Aorta (tissue), 5 donors: ENCODE measurements around the gene NEURL3. TPM values are rescaled to one million over a fixed set of nuclear protein-coding genes. Genes with fewer than 3 reads are reported as not detected.

Experiments used
- ATAC-seq: fragments of 200-7000 bp; cut with Tn5 transposase; one replicate; pipeline ENCODE4 v1.9.1; 2022; ENCODE audit warnings: moderate library complexity; ENCODE audit not compliant: low FRiP score
- DNase-seq, 2 donors: peaks; one replicate each; pipeline ENCODE4 v3.0.0-alpha.2; 2020
- H3K27ac ChIP-seq, 2 donors: one replicate each; pipeline ENCODE4 v1.5.1; 2013; ENCODE audit warnings: low read length in 2 of 2, mild to moderate bottlenecking in 2 of 2, moderate library complexity in 2 of 2, control low read depth in 1 of 2, inconsistent platforms in 1 of 2, low read depth in 1 of 2
- H3K27me3 ChIP-seq, 2 donors: one replicate each; pipeline ENCODE4 v1.6.1; 2013; ENCODE audit warnings: control low read depth in 1 of 2, low read length in 1 of 2, mild to moderate bottlenecking in 1 of 2, moderate library complexity in 1 of 2; ENCODE audit not compliant: insufficient read depth in 2 of 2, control insufficient read depth in 1 of 2
- H3K36me3 ChIP-seq, 2 donors: one replicate each; pipeline ENCODE4 v1.6.1; 2013; ENCODE audit warnings: control low read depth in 1 of 2, low read length in 1 of 2, mild to moderate bottlenecking in 1 of 2; ENCODE audit not compliant: insufficient read depth in 2 of 2, control insufficient read depth in 1 of 2
- H3K4me1 ChIP-seq, 2 donors: one replicate each; pipeline ENCODE4 v1.6.1; 2013; ENCODE audit warnings: low read length in 2 of 2, control low read depth in 1 of 2, mild to moderate bottlenecking in 1 of 2, moderate library complexity in 1 of 2; ENCODE audit not compliant: insufficient read depth in 2 of 2, control insufficient read depth in 1 of 2
- H3K4me3 ChIP-seq, 2 donors: one replicate each; pipeline ENCODE4 v1.5.1; 2013; ENCODE audit warnings: low read length in 2 of 2, control low read depth in 1 of 2, mild to moderate bottlenecking in 1 of 2
- H3K9me3 ChIP-seq: one replicate; pipeline ENCODE4 v1.6.1; 2013; ENCODE audit warnings: mild to moderate bottlenecking, low read length; ENCODE audit not compliant: control insufficient read depth
- WGBS, 2 donors: extraction: QIAGEN DNeasy Blood & Tissue Kit; methylation state at CpG; one replicate each; pipeline ENCODE4 v1.1.7; 2013; 5-methylcytosine and 5-hydroxymethylcytosine counted together
- intact Hi-C, 2 donors: fragments of 100-400 bp; cut with DNase I; formaldehyde crosslinking; loops; one replicate each; pipeline versions ENCODE4 v1.14.2 to v1.15.0; 2022
- polyA plus RNA-seq, 2 donors: library from polyadenylated mRNA; stranded (reverse); fragments of 200-250 nt; gene quantifications; one replicate each; pipeline ENCODE4 v1.2.3, GENCODE V29; 2013
- total RNA-seq, 2 donors: library from RNA; stranded (reverse); fragmentation: NEBNext Ultra II Directional; extraction: Animal tissue kit (Norgen Biotek cat#: 25700); gene quantifications; one replicate each; pipeline ENCODE4 v1.2.1, GENCODE V29; 2021
- donor health status: healthy with polysubstance abuse.
- donor health status: Bipolar disorder and iron deficiency.
- donor health status: DM: no; HTN: no; CAD: no.
- donor health status: DM: no; HTN: no; CAD: no.
- donor health status: DM: yes; HTN: yes; CAD: no.

The NEURL3 gene
- total and polyA plus RNA-seq, 4 donors: 0.33 to 0.75 TPM; not detected in 2

GRCh38 chr2:96531366-96531765, 26.2 kb upstream of the NEURL3 start:
- DNase-seq (peak; percentile 59 to 74), ATAC-seq (no peak)
- Histone ChIP-seq H3K4me1 (peaks cover 4 to 6% of the 10 kb centered on the region in 2 donors), H3K9me3 (no peaks in the 10 kb centered on the region), H3K27ac (peak overlapping the region; percentile 87 to 88), H3K36me3 (no peaks in the 10 kb centered on the region), H3K4me3 (no peak overlapping the region), H3K27me3 (no peaks in the 10 kb centered on the region)
- 55 to 61% methylated on average over 9 of the region's 9 CpGs for WGBS, 2 donors
- intact Hi-C loops: loop anchor here in 1 of 2 donors (10.0 kb wide), 1 partner anchor 103 kb away; the partner anchor contains the start of gene KANSL3

- ATAC-seq (no peak), DNase-seq (peak; percentile 50 to 62)
- H3K27ac ChIP-seq: peak overlapping the region; percentile 64 to 87
- peaks cover 4 to 6% of the 10 kb centered on the region in 2 donors for H3K4me1 ChIP-seq
- no peaks in the 10 kb centered on the region for H3K36me3 ChIP-seq
- H3K9me3 ChIP-seq: no peaks in the 10 kb centered on the region
- no peaks in the 10 kb centered on the region for H3K27me3 ChIP-seq
- intact Hi-C loops: loop anchor here in 1 of 2 donors (10.0 kb wide), 1 partner anchor 104 kb away; the partner anchor contains the start of gene KANSL3
- H3K4me3 ChIP-seq: no peak overlapping the region
- 67 to 69% methylated on average over 16 of the region's 16 CpGs for WGBS, 2 donors
Measured at GRCh38 chr2:96530474-96531357, 25.6 kb upstream of the NEURL3 start.

DNA sequence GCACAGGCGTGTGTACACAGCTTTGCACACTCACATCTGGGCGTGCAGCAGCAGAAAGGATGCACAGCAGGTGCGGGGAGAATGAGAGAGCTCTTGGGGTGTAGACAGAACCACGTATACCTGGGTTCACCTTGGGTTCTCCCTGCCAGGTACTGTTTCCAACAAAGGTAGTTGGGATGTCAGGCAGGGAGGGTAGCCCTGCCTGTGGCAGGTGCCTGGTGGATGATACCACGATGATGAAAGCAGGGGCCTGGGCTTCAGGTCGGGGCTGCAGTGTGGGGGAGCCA, 24.9 kb upstream of the NEURL3 start:
- no peaks in the 10 kb centered on the region for H3K27me3 ChIP-seq
- H3K9me3 ChIP-seq: no peaks in the 10 kb centered on the region
- peak in 1 of 2 donors; percentile 68 for DNase-seq
- no peak overlapping the region for H3K4me3 ChIP-seq
- H3K36me3 ChIP-seq: no peaks in the 10 kb centered on the region
- intact Hi-C loops: loop anchor here in 1 of 2 donors (10.0 kb wide), 1 partner anchor 105 kb away; the partner anchor contains the start of gene KANSL3
- 81% methylated on average over 6 of the region's 6 CpGs for WGBS, 2 donors
- peak overlapping the region; percentile 28 to 87 for H3K27ac ChIP-seq
- H3K4me1 ChIP-seq: peaks cover 4 to 6% of the 10 kb centered on the region in 2 donors
- ATAC-seq: no peak

DNA sequence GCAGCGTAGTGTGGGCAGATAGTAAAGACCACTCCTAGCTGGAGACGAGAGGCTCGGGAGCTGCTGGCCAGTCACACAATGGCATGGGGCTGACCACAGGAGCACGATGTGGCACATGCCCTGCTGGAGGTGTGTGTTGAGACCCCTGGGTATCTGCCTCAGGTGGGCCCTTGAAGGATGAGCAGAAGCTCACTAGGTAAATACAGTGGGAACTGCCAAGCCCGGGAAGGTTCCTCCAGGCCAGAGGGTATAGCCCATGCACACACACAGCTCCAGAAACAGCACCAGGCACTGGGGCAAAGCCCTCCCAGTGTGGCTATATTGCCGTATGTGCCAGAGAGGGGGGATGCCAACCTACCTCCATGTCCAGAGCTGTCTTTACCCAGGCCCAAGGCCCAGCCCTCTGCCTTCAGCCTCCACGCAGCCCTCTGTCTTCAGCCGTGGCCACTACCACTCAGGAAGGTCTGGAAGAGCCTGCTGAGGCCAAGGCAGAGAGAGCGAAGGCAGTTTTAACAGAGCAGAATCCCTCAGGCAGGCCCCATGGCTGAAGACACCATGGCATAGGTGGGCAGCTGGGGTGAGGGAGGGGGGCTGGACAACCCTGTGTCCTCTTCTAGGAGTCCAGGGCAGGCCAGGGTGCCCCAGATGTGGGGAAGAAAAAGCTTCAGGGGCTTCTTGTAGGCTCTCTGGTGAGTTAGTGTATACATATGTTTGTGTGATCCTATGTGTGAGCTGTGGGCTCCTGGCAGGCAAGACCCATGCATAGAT, 24.4 kb upstream of the NEURL3 start:
- no peaks in the 10 kb centered on the region for H3K9me3 ChIP-seq
- H3K4me3 ChIP-seq: no peak overlapping the region
- H3K36me3 ChIP-seq: no peaks in the 10 kb centered on the region
- no peaks in the 10 kb centered on the region for H3K27me3 ChIP-seq
- ATAC-seq (no peak), DNase-seq (peak; percentile 48 to 69)
- intact Hi-C loops: loop anchor here in 1 of 2 donors (10.0 kb wide), 1 partner anchor 105 kb away; the partner anchor contains the start of gene KANSL3
- H3K4me1 ChIP-seq: peaks cover 4 to 6% of the 10 kb centered on the region in 2 donors
- peak overlapping the region; percentile 28 to 87 for H3K27ac ChIP-seq
- WGBS, 2 donors: 54 to 55% methylated on average over 9 of the region's 9 CpGs

- H3K4me1 ChIP-seq: peaks cover 4 to 6% of the 10 kb centered on the region in 2 donors
- H3K9me3 ChIP-seq: no peaks in the 10 kb centered on the region
- DNase-seq: peak; percentile 89 to 90
- peak overlapping the region; percentile 28 to 87 for H3K27ac ChIP-seq
- no peaks in the 10 kb centered on the region for H3K27me3 ChIP-seq
- no peaks in the 10 kb centered on the region for H3K36me3 ChIP-seq
- WGBS, 2 donors: 46 to 47% methylated on average over 8 of the region's 8 CpGs
- H3K4me3 ChIP-seq: no peak overlapping the region
- ATAC-seq: peak; percentile 61
- intact Hi-C loops: no loop called here
Measured at GRCh38 chr2:96528700-96529375, 23.7 kb upstream of the NEURL3 start.

DNA sequence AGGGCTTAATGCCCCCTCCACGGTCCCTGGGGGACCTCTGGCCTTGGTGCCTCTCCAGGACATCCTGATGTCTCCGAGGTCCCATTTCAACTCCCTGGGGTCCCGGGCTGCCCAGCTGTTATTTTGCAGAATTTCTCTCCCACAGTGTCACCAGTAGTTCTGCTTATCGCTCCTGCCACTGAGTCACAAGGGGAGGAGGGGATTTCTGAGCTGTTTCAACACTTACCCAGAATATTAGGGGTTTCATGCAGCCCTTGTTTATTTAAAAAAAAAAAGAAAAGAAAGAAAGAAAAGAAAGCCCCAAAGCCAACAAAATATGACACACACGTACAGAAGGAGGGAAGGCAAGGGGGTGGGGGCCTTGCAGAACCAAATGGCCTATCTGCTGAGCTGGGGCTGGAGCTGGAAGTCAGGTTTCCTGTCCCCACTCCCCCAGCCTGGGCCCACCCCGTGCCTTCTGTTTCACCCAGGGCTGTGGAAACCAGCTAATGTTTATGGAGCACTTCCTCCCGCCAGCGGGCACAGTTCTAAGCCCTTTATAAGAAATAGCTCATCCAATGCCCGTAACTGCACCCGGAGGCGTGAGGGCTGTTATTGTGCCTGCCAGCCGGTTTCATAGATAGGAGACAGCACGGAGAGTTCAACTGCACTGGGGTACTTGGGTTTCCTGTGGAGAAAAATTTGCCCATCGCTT, 23.0 kb upstream of the NEURL3 start:
- peak; percentile 70 for ATAC-seq
- intact Hi-C loops: no loop called here
- peaks cover 4 to 6% of the 10 kb centered on the region in 2 donors for H3K4me1 ChIP-seq
- no peaks in the 10 kb centered on the region for H3K27me3 ChIP-seq
- WGBS, 2 donors: 2% methylated on average over 14 of the region's 14 CpGs
- peak; percentile 93 to 95 for DNase-seq
- H3K36me3 ChIP-seq: no peaks in the 10 kb centered on the region
- H3K4me3 ChIP-seq: peak overlapping the region in 1 of 2 donors; percentile 4
- H3K9me3 ChIP-seq: no peaks in the 10 kb centered on the region
- peak overlapping the region; percentile 87 for H3K27ac ChIP-seq

GRCh38 chr2:96527286-96528005, 22.3 kb upstream of the NEURL3 start:
- intact Hi-C loops: no loop called here
- Histone ChIP-seq H3K4me1 (peaks cover 0 to 2% of the 10 kb centered on the region in 2 donors), H3K9me3 (no peaks in the 10 kb centered on the region), H3K27ac (peak overlapping the region; percentile 87), H3K27me3 (no peaks in the 10 kb centered on the region), H3K36me3 (no peaks in the 10 kb centered on the region), H3K4me3 (peak overlapping the region; percentile 36 to 37)
- DNase-seq (peak; percentile 73 to 87), ATAC-seq (peak; percentile 5)
- 2 to 3% methylated on average over 26 to 51 of the region's 51 CpGs for WGBS, 2 donors
